Duodenal mucosa (tissue), 2 donors: ENCODE measurements around the gene PDPR.
"Not testable (repeated sequence)": the region's sequence is repeated elsewhere in the genome, so short reads cannot be mapped to it uniquely, and the experiment has no call there.

Experiments used
- H3K27ac ChIP-seq: one replicate; pipeline ENCODE4 v1.7.0; 2013; ENCODE audit warnings: low read depth, low read length
- H3K27me3 ChIP-seq, 2 donors: one replicate each; pipeline ENCODE4 v1.7.0; 2013; ENCODE audit warnings: low read length in 2 of 2, control low read depth in 1 of 2; ENCODE audit not compliant: insufficient read depth in 2 of 2, control insufficient read depth in 1 of 2
- H3K36me3 ChIP-seq, 2 donors: one replicate each; pipeline ENCODE4 v1.7.0; 2013; ENCODE audit warnings: low read length in 2 of 2, control low read depth in 1 of 2; ENCODE audit not compliant: insufficient read depth in 2 of 2, control insufficient read depth in 1 of 2
- H3K4me1 ChIP-seq, 2 donors: one replicate each; pipeline ENCODE4 v1.7.0; 2013; ENCODE audit warnings: low read length in 2 of 2, control low read depth in 1 of 2; ENCODE audit not compliant: insufficient read depth in 2 of 2, control insufficient read depth in 1 of 2
- H3K4me3 ChIP-seq, 2 donors: one replicate each; pipeline ENCODE4 v1.7.0; 2013; ENCODE audit warnings: low read length in 2 of 2, low read depth in 1 of 2
- H3K9ac ChIP-seq, 2 donors: one replicate each; pipeline ENCODE4 v1.7.0; 2013; ENCODE audit warnings: low read length in 2 of 2, low read depth in 1 of 2
- H3K9me3 ChIP-seq, 2 donors: one replicate each; pipeline ENCODE4 v1.7.0; 2013; ENCODE audit warnings: low read length in 2 of 2, control low read depth in 1 of 2; ENCODE audit not compliant: control insufficient read depth in 1 of 2

The PDPR gene

DNA sequence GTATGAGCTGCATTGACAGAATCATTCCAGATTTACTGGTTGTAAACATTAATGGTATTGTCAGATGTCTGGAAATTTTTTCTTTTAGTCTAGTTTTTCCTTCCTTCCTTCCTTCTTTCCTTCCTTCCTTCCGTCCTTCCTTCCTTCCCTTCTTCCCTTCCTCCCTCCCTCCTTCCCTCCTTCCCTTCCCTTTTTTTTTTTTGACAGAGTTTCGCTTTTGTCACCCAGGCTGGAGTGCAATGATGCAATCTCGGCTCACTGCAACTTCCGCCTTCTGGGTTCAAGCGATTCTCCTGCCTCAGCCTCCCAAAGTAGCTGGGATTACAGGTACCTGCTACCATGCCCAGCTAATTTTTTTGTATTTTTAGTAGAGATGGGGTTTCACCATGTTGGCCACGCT lies 24.8 kb upstream of the PDPR start:
- not testable (repeated sequence) for H3K27me3 ChIP-seq, H3K4me1 ChIP-seq, H3K4me3 ChIP-seq, H3K27ac ChIP-seq, H3K9ac ChIP-seq, H3K9me3 ChIP-seq, H3K36me3 ChIP-seq

DNA sequence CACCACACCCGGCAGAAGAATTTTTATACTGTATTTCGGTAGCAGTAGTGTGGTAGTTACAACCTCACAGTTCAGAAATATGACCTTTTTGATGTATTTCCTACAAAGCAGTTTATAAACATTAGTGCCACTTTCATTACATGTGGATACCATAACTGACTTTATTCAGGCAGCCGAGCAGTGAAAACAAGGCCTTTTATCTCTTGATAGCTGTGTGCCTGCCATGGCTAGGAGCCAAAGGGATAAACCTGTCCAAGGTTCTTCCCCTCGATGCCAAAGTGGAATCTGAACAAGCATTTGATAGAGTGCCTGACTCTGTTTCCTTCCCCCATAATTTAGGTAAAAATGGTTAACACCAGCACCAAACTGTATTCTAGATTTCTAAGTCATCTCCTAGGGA lies 23.0 kb upstream of the PDPR start:
- not testable (repeated sequence) for H3K36me3 ChIP-seq, H3K9ac ChIP-seq, H3K27ac ChIP-seq, H3K4me3 ChIP-seq, H3K4me1 ChIP-seq, H3K27me3 ChIP-seq, H3K9me3 ChIP-seq

GRCh38 chr16:70094096-70094495 lies 20.0 kb upstream of the PDPR start:
- H3K9me3 ChIP-seq, H3K4me3 ChIP-seq, H3K27ac ChIP-seq, H3K27me3 ChIP-seq, H3K9ac ChIP-seq, H3K4me1 ChIP-seq, H3K36me3 ChIP-seq: not testable (repeated sequence)

DNA sequence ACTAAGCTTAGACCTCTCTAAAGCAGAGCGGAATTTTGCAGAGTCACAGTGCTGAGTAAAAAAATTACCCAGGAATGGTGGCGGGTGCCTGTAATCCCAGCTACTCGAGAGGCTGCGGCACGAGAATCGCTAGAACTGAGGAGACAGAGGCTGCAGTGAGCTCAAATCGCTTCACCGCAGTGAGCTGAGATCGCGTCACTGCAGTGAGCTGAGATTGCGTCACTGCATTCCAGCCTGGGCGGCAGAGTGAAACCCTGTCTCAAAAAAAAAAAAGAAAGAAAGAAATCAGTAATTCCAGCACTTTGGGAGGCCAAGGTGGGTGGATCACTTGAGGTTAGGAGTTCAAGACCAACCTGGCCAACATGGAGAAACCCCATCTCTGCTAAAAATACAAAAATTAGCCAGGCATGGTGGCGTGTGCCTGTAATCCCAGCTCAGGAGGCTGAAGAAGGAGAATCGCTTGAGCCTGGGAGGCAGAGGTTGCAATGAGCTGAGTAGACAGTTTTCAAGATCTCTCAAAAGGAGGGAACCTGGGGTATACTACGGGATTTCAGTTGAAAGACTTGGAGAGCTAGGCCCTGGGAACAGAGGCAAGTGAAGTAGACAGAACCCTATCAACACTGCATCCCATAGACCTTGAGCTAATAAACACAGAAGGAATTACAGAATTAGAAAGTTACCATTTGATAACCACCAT lies 4.4 kb upstream of the PDPR start:
- not testable (repeated sequence) for H3K4me1 ChIP-seq, H3K27ac ChIP-seq, H3K9me3 ChIP-seq, H3K36me3 ChIP-seq, H3K4me3 ChIP-seq, H3K27me3 ChIP-seq, H3K9ac ChIP-seq

GRCh38 chr16:70112162-70112561 lies 2.0 kb upstream of the PDPR start:
- not testable (repeated sequence) for H3K9ac ChIP-seq, H3K36me3 ChIP-seq, H3K27me3 ChIP-seq, H3K27ac ChIP-seq, H3K4me1 ChIP-seq, H3K9me3 ChIP-seq, H3K4me3 ChIP-seq

GRCh38 chr16:70113599-70113981 lies 542 bp upstream of the PDPR start:
- not testable (repeated sequence) for H3K9me3 ChIP-seq, H3K4me1 ChIP-seq, H3K27me3 ChIP-seq, H3K36me3 ChIP-seq, H3K27ac ChIP-seq
- peak overlapping the region in 1 of 2 donors; percentile 45 for H3K4me3 ChIP-seq
- peak overlapping the region in 1 of 2 donors; percentile 25 for H3K9ac ChIP-seq

DNA sequence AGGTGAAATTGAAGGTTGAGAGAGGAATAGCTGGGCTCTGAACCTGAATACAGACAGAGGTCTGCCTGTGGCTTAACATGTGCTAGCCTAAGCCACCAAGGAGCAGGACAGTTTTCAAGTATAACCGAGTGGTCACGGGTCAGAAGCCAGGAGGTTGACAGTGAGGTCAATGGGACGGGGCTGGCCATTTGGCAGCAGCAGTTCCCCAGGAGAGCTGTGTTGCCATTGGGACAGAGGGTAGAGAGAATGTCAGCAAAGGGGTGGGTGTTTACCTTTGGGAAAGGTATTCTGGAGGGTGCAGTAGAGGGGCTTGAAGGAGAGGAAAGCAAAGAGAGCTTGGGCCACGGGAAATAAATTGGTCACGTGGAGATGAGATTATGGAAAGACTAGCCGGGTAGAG lies 4.2 kb downstream of the PDPR start:
- H3K4me3 ChIP-seq, H3K9ac ChIP-seq: not testable (repeated sequence)

DNA sequence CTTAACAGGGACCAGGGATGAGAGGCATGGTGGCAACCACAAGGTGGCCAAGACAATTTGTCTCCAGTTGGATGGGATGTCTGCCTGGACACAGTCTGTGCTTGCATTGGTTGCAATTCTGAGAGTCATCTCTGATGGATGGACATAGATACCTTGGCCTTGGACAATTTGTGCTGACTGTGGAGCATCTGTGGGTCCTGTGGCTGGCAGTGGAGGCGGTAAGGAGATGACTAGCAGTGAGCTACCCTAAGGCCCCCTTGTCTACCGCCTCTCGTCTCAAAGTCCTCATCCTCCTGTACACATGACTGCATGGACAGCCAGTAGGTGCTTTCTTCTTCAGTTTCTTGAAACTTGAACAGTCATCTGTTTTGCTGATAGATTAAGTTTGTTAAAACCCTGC lies 4.6 kb downstream of the PDPR start:
- not testable (repeated sequence) for H3K27me3 ChIP-seq, H3K4me1 ChIP-seq, H3K4me3 ChIP-seq, H3K9ac ChIP-seq, H3K27ac ChIP-seq, H3K9me3 ChIP-seq
- H3K36me3 ChIP-seq, result peaks cover 0 to 27% of the 10 kb centered on the region in 2 donors

More for the DNA sequence above, 4.2 kb downstream of the PDPR start:
- not testable (repeated sequence) for H3K27ac ChIP-seq, H3K9me3 ChIP-seq, H3K27me3 ChIP-seq, H3K4me1 ChIP-seq
- peaks cover 0 to 23% of the 10 kb centered on the region in 2 donors for H3K36me3 ChIP-seq

- not testable (repeated sequence) for H3K4me1 ChIP-seq, H3K27me3 ChIP-seq, H3K9me3 ChIP-seq, H3K27ac ChIP-seq, H3K9ac ChIP-seq, H3K4me3 ChIP-seq
- H3K36me3 ChIP-seq, result peaks cover 0 to 35% of the 10 kb centered on the region in 2 donors
Measured at GRCh38 chr16:70120398-70120797, 6.3 kb downstream of the PDPR start.

DNA sequence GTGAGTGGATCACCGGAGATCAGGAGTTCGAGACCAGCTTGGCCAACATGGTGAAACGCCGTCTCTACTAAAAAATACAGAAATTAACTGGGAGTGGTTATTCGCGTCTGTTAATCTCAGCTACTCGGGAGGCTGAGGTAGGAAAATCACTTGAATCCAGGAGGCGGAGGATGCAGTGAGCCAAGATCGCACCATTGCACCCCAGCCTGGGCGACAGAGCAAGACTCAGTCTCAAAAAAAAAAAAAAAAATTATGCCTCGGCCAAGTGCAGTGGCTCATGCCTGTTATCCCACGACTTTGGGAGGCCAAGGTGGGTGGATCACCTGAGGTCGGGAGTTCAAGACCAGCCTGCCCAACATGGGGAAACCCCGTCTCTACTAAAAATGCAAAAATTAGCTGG lies 9.7 kb downstream of the PDPR start:
- H3K4me3 ChIP-seq, H3K9me3 ChIP-seq, H3K27me3 ChIP-seq, H3K4me1 ChIP-seq, H3K9ac ChIP-seq, H3K27ac ChIP-seq: not testable (repeated sequence)
- peaks cover 0 to 58% of the 10 kb centered on the region in 2 donors for H3K36me3 ChIP-seq

GRCh38 chr16:70126226-70126625 lies 12.1 kb downstream of the PDPR start:
- H3K36me3 ChIP-seq, result peaks cover 4 to 71% of the 10 kb centered on the region in 2 donors
- H3K9ac ChIP-seq, H3K4me3 ChIP-seq, H3K4me1 ChIP-seq, H3K27me3 ChIP-seq, H3K27ac ChIP-seq, H3K9me3 ChIP-seq: not testable (repeated sequence)
